GM23338 (cell line): ENCODE data around the gene SHB. TPM values are rescaled to one million over a fixed set of nuclear protein-coding genes. Genes with fewer than 3 reads are reported as not detected.
"Not testable (repeated sequence)": the region's sequence is repeated elsewhere in the genome, so short reads cannot be mapped to it uniquely, and the experiment has no call there.

Experiments
- ATAC-seq: fragments of 200-7000 bp; cut with Tn5 transposase; 3 replicates; pipeline ENCODE4 v1.9.1; 2020
- DNase-seq: peaks from one replicate; pipeline ENCODE4 v3.0.0-alpha.2; 2015; ENCODE audit warnings: low spot score
- H2AFZ ChIP-seq: fragments of 200-600 bp; sonication (generic); 2 replicates; pipeline ENCODE4 v1.8.0; 2016; ENCODE audit warnings: antibody characterized with exemption, mild to moderate bottlenecking, moderate library complexity
- H3F3A ChIP-seq: fragments of 200-600 bp; sonication (generic); replicated peaks from 2 replicates; pipeline ENCODE4 v1.8.0; 2017; ENCODE audit warnings: antibody characterized with exemption, mixed run types, low read depth
- H3K27ac ChIP-seq: fragments of 200-600 bp; sonication (generic); 2 replicates; pipeline ENCODE4 v1.6.1; 2016; ENCODE audit warnings: low read depth
- H3K27me3 ChIP-seq: fragments of 200-600 bp; sonication (generic); 2 replicates; pipeline ENCODE4 v1.8.0; 2016; ENCODE audit warnings: mild to moderate bottlenecking, mixed run types, moderate library complexity; ENCODE audit not compliant: insufficient read depth
- H3K36me3 ChIP-seq: fragments of 200-600 bp; sonication (generic); 2 replicates; pipeline ENCODE4 v1.8.0; 2016; ENCODE audit warnings: mild to moderate bottlenecking; ENCODE audit not compliant: insufficient read depth
- H3K4me1 ChIP-seq: fragments of 200-600 bp; sonication (generic); 2 replicates; pipeline ENCODE4 v1.8.0; 2016; ENCODE audit warnings: mild to moderate bottlenecking, moderate library complexity; ENCODE audit not compliant: insufficient read depth
- H3K4me2 ChIP-seq: fragments of 200-600 bp; sonication (generic); 2 replicates; pipeline ENCODE4 v1.7.1; 2017; ENCODE audit warnings: mixed run types
- H3K4me3 ChIP-seq: fragments of 200-600 bp; sonication (generic); 2 replicates; pipeline ENCODE4 v1.6.1; 2016; ENCODE audit warnings: mixed run types
- H3K79me2 ChIP-seq: fragments of 200-600 bp; sonication (generic); replicated peaks from 2 replicates; pipeline ENCODE4 v1.8.0; 2017; ENCODE audit warnings: mild to moderate bottlenecking; ENCODE audit not compliant: insufficient read depth
- H3K9me2 ChIP-seq: fragments of 200-600 bp; sonication (generic); 2 replicates; pipeline ENCODE4 v1.8.0; 2017; ENCODE audit not compliant: insufficient read depth
- H4K20me1 ChIP-seq: fragments of 200-600 bp; sonication (generic); replicated peaks from 2 replicates; pipeline ENCODE4 v1.8.0; 2017; ENCODE audit warnings: mild to moderate bottlenecking; ENCODE audit not compliant: insufficient read depth
- H3K27ac Mint-ChIP-seq: 2 replicates; pipeline ENCODE4 v1.8.0; 2020; ENCODE audit warnings: inconsistent platforms, mild to moderate bottlenecking, moderate library complexity, mixed read lengths
- H3K27me3 Mint-ChIP-seq: 3 replicates; pipeline ENCODE4 v1.8.0; 2022; ENCODE audit warnings: low read depth, mild to moderate bottlenecking, moderate library complexity, mixed read lengths, inconsistent platforms; ENCODE audit not compliant: insufficient read depth, poor library complexity
- H3K36me3 Mint-ChIP-seq: 3 replicates; pipeline ENCODE4 v1.8.0; 2021; ENCODE audit warnings: low read depth, mild to moderate bottlenecking, inconsistent platforms, moderate library complexity, mixed read lengths
- H3K4me1 Mint-ChIP-seq: 3 replicates; pipeline ENCODE4 v1.8.0; 2020; ENCODE audit warnings: mild to moderate bottlenecking, inconsistent platforms, mixed read lengths
- H3K4me3 Mint-ChIP-seq: 3 replicates; pipeline ENCODE4 v1.8.0; 2021; ENCODE audit warnings: moderate library complexity, mild to moderate bottlenecking, inconsistent platforms, mixed read lengths
- H3K9me3 Mint-ChIP-seq: 3 replicates; pipeline ENCODE4 v1.8.0; 2020; ENCODE audit warnings: moderate library complexity, mild to moderate bottlenecking, inconsistent platforms, mixed read lengths
- CREB1 ChIP-seq: fragments of 250-450 bp; sonication (Bioruptor Pico); IDR thresholded peaks from 2 replicates; pipeline ENCODE4 v1.5.0; 2020; ENCODE audit warnings: low read depth, mild to moderate bottlenecking, moderate library complexity
- EZH2 ChIP-seq: fragments of 200-600 bp; sonication (generic); IDR thresholded peaks from one replicate; pipeline ENCODE4 v1.8.0; 2017; ENCODE audit warnings: antibody characterized with exemption, mild to moderate bottlenecking, low read depth; ENCODE audit not compliant: unreplicated experiment
- EZH2phosphoT487 ChIP-seq: fragments of 200-600 bp; sonication (generic); IDR thresholded peaks from one replicate; pipeline ENCODE4 v1.8.1; 2018; ENCODE audit warnings: antibody characterized with exemption; ENCODE audit not compliant: unreplicated experiment
- NANOG ChIP-seq: IDR thresholded peaks from 2 replicates; pipeline ENCODE4 v1.6.1; 2016; ENCODE audit warnings: antibody characterized with exemption, borderline replicate concordance
- POLR2AphosphoS5 ChIP-seq: IDR thresholded peaks from 2 replicates; pipeline ENCODE4 v1.6.1; 2016; ENCODE audit warnings: antibody characterized with exemption, low read depth
- polyA plus RNA-seq: library from polyadenylated mRNA; unstranded; fragments of >200 nt; fragmentation: Nextera tagmentation; extraction: Ambion mirVana; gene quantifications from 2 replicates; pipeline ENCODE4 v1.2.1, GENCODE V29; 2016
- total RNA-seq: library from RNA; depleted of rRNA; stranded (reverse); fragments of >200 nt; shearing (Covaris generic); gene quantifications from 2 replicates; pipeline ENCODE4 v1.2.3, GENCODE V29; 2014
- TF ChIP-seq, protein P1 (sequence below): IDR thresholded peaks from 2 replicates; pipeline ENCODE4 v1.6.1; 2016; ENCODE audit warnings: antibody characterized with exemption
- TF ChIP-seq, protein P2 (sequence below): fragments of 250-450 bp; sonication (Bioruptor Pico); IDR thresholded peaks from 2 replicates; pipeline ENCODE4 v1.5.0; 2020; ENCODE audit warnings: mild to moderate bottlenecking, moderate library complexity
- TF ChIP-seq, protein P3 (sequence below): IDR thresholded peaks from one replicate; pipeline ENCODE4 v1.6.1; 2018; ENCODE audit warnings: antibody characterized with exemption; ENCODE audit not compliant: unreplicated experiment

The SHB gene
- total and polyA plus RNA-seq, 2 experiments from 2014 or later, result 1.5 to 14.0 TPM

DNA sequence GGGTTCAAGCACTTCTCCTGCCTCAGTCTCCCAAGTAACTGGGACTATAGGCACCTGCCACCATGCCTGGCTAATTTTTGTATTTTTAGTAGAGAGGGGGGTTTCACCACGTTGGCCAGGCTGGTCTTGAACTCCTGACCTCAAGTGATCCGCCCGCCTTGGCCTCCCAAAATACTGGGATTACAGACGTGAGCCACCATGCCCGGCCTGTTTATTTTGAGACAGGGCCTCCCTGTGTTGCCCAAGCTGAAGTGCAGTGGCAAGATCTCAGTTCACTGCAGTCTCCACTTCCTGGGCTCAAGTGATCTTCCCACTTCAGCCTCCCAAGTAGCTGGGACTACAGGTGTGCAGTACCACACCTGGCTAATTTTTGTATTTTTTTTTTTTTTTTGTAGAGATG, 159.2 kb downstream of the SHB start:
- H3K4me3 Mint-ChIP-seq, H3K4me2 ChIP-seq: not testable (repeated sequence)

DNA sequence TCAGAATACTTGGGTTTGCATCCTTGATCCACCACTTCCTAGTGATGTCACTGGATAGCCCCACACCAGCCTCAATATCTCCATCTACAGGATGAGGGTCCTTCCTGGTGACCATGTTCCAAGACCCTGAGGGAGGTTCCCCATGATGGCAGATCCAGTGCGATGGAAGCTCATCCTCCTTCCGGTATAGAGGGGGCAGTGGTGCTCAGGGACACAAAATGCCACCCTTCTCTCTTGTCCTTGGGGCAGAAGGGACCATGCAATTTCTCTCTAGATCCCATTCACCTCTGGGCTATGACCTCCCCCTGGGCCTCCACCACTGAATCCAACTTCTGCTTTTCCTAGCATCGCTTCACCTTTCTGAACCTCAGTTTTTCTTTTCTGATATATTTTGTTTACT, 159.7 kb downstream of the SHB start:
- Histone ChIP-seq H3K9me2 (no peaks in the 10 kb centered on the region), H3K36me3 (no peaks in the 10 kb centered on the region), H3F3A (peaks cover 7% of the 10 kb centered on the region), H3K27ac (no peak overlapping the region), H4K20me1 (no peaks in the 10 kb centered on the region), H2AFZ (no peak overlapping the region), H3K4me1 (peaks cover 13% of the 10 kb centered on the region), H3K79me2 (no peaks in the 10 kb centered on the region), H3K4me3 (no peak overlapping the region), H3K27me3 (0 out of 2 replicates have a peak, but pooled peaks cover 10% of the 10 kb centered on the region), H3K4me2 (no peak overlapping the region)
- ATAC-seq (no peak), DNase-seq (no peak)
- Mint-ChIP-seq H3K4me1 (peaks cover 10% of the 10 kb centered on the region), H3K4me3 (no peak overlapping the region), H3K36me3 (no peaks in the 10 kb centered on the region), H3K9me3 (no peaks in the 10 kb centered on the region), H3K27ac (no peak overlapping the region), H3K27me3 (peaks cover 15% of the 10 kb centered on the region)
- TF ChIP-seq EZH2phosphoT487 (no peak), NANOG (no peak), POLR2AphosphoS5 (no peak), CREB1 (CRISPR knock-in tag) (no peak), EZH2 (no peak)
- TF ChIP-seq, protein P1, sequence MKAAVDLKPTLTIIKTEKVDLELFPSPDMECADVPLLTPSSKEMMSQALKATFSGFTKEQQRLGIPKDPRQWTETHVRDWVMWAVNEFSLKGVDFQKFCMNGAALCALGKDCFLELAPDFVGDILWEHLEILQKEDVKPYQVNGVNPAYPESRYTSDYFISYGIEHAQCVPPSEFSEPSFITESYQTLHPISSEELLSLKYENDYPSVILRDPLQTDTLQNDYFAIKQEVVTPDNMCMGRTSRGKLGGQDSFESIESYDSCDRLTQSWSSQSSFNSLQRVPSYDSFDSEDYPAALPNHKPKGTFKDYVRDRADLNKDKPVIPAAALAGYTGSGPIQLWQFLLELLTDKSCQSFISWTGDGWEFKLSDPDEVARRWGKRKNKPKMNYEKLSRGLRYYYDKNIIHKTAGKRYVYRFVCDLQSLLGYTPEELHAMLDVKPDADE, result no peak
- TF ChIP-seq, protein P2, sequence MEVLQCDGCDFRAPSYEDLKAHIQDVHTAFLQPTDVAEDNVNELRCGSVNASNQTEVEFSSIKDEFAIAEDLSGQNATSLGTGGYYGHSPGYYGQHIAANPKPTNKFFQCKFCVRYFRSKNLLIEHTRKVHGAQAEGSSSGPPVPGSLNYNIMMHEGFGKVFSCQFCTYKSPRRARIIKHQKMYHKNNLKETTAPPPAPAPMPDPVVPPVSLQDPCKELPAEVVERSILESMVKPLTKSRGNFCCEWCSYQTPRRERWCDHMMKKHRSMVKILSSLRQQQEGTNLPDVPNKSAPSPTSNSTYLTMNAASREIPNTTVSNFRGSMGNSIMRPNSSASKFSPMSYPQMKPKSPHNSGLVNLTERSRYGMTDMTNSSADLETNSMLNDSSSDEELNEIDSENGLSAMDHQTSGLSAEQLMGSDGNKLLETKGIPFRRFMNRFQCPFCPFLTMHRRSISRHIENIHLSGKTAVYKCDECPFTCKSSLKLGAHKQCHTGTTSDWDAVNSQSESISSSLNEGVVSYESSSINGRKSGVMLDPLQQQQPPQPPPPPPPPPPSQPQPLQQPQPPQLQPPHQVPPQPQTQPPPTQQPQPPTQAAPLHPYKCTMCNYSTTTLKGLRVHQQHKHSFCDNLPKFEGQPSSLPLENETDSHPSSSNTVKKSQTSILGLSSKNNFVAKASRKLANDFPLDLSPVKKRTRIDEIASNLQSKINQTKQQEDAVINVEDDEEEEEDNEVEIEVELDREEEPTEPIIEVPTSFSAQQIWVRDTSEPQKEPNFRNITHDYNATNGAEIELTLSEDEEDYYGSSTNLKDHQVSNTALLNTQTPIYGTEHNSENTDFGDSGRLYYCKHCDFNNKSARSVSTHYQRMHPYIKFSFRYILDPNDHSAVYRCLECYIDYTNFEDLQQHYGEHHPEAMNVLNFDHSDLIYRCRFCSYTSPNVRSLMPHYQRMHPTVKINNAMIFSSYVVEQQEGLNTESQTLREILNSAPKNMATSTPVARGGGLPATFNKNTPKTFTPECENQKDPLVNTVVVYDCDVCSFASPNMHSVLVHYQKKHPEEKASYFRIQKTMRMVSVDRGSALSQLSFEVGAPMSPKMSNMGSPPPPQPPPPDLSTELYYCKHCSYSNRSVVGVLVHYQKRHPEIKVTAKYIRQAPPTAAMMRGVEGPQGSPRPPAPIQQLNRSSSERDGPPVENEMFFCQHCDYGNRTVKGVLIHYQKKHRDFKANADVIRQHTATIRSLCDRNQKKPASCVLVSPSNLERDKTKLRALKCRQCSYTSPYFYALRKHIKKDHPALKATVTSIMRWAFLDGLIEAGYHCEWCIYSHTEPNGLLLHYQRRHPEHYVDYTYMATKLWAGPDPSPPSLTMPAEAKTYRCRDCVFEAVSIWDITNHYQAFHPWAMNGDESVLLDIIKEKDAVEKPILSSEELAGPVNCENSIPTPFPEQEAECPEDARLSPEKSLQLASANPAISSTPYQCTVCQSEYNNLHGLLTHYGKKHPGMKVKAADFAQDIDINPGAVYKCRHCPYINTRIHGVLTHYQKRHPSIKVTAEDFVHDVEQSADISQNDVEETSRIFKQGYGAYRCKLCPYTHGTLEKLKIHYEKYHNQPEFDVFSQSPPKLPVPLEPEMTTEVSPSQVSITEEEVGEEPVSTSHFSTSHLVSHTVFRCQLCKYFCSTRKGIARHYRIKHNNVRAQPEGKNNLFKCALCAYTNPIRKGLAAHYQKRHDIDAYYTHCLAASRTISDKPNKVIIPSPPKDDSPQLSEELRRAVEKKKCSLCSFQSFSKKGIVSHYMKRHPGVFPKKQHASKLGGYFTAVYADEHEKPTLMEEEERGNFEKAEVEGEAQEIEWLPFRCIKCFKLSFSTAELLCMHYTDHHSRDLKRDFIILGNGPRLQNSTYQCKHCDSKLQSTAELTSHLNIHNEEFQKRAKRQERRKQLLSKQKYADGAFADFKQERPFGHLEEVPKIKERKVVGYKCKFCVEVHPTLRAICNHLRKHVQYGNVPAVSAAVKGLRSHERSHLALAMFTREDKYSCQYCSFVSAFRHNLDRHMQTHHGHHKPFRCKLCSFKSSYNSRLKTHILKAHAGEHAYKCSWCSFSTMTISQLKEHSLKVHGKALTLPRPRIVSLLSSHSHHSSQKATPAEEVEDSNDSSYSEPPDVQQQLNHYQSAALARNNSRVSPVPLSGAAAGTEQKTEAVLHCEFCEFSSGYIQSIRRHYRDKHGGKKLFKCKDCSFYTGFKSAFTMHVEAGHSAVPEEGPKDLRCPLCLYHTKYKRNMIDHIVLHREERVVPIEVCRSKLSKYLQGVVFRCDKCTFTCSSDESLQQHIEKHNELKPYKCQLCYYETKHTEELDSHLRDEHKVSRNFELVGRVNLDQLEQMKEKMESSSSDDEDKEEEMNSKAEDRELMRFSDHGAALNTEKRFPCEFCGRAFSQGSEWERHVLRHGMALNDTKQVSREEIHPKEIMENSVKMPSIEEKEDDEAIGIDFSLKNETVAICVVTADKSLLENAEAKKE, result no peak
- TF ChIP-seq, protein P3, sequence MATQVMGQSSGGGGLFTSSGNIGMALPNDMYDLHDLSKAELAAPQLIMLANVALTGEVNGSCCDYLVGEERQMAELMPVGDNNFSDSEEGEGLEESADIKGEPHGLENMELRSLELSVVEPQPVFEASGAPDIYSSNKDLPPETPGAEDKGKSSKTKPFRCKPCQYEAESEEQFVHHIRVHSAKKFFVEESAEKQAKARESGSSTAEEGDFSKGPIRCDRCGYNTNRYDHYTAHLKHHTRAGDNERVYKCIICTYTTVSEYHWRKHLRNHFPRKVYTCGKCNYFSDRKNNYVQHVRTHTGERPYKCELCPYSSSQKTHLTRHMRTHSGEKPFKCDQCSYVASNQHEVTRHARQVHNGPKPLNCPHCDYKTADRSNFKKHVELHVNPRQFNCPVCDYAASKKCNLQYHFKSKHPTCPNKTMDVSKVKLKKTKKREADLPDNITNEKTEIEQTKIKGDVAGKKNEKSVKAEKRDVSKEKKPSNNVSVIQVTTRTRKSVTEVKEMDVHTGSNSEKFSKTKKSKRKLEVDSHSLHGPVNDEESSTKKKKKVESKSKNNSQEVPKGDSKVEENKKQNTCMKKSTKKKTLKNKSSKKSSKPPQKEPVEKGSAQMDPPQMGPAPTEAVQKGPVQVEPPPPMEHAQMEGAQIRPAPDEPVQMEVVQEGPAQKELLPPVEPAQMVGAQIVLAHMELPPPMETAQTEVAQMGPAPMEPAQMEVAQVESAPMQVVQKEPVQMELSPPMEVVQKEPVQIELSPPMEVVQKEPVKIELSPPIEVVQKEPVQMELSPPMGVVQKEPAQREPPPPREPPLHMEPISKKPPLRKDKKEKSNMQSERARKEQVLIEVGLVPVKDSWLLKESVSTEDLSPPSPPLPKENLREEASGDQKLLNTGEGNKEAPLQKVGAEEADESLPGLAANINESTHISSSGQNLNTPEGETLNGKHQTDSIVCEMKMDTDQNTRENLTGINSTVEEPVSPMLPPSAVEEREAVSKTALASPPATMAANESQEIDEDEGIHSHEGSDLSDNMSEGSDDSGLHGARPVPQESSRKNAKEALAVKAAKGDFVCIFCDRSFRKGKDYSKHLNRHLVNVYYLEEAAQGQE, result no peak

More for the DNA sequence above, 159.2 kb downstream of the SHB start:
- ATAC-seq, DNase-seq, H3K36me3 Mint-ChIP-seq, H2AFZ ChIP-seq, H3K27ac ChIP-seq, H3F3A ChIP-seq, H3K9me2 ChIP-seq, H3K4me1 Mint-ChIP-seq, H3K36me3 ChIP-seq, H3K4me1 ChIP-seq, H3K4me3 ChIP-seq, H3K9me3 Mint-ChIP-seq, H3K27ac Mint-ChIP-seq, H3K79me2 ChIP-seq, H4K20me1 ChIP-seq: not testable (repeated sequence)
- 0 out of 2 replicates have a peak, but pooled peaks cover 10% of the 10 kb centered on the region for H3K27me3 ChIP-seq
- peaks cover 11% of the 10 kb centered on the region for H3K27me3 Mint-ChIP-seq
